ENCODE measurements around the gene PLCB3.

Gene PLCB3

DNA sequence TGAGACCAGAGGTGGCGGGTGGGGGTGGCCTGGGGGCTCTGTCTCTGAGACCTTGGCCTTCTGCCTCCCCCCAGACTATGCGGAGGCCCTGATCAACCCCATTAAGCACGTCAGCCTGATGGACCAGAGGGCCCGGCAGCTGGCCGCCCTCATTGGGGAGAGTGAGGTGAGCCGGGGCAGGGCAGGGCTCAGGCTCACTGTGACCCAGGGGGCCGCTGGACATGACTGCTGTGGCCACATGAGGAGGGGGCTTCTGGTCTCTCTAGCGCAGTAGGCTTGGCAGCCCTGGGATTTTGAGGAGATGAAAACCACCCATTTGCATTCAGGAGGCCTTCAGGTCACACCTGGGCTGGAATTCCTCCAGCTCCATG, 12.6 kb downstream of the PLCB3 start:
- Mint-ChIP-seq H3K36me3 (peaks cover 14% of the 10 kb centered on the region), H3K9me3 (no peaks in the 10 kb centered on the region), H3K27me3 (no peaks in the 10 kb centered on the region), H3K4me1 (peaks cover 20% of the 10 kb centered on the region), H3K27ac (no peak overlapping the region), H3K4me3 (no peak overlapping the region)
- CTCF ChIA-PET: interaction anchor here (1.1 to 1.8 kb wide), 3 partner anchors 12 to 41 kb away, joined by 3 to 11 read pairs (median 3); partner anchors contain the start of genes ESRRA and PLCB3
- DNase-seq: no peak

- Mint-ChIP-seq H3K4me3 (no peak overlapping the region), H3K27me3 (no peaks in the 10 kb centered on the region), H3K27ac (no peak overlapping the region), H3K36me3 (peaks cover 13% of the 10 kb centered on the region), H3K4me1 (peaks cover 20% of the 10 kb centered on the region), H3K9me3 (no peaks in the 10 kb centered on the region)
- CTCF ChIA-PET: interaction anchor here (1.1 to 1.8 kb wide), 2 partner anchors 13 to 40 kb away, joined by 3 to 11 read pairs; partner anchors contain the start of genes ESRRA and PLCB3
- DNase-seq: no peak
Observed at GRCh38 chr11:64264371-64264852, 13.1 kb downstream of the PLCB3 start.

- Mint-ChIP-seq H3K4me3 (no peak overlapping the region), H3K27me3 (no peaks in the 10 kb centered on the region), H3K36me3 (peaks cover 10% of the 10 kb centered on the region), H3K9me3 (no peaks in the 10 kb centered on the region), H3K27ac (peak overlapping the region; percentile 60), H3K4me1 (peaks cover 17% of the 10 kb centered on the region)
- CTCF ChIA-PET: interaction anchor here (1.1 to 1.8 kb wide), 2 partner anchors 14 to 39 kb away, joined by 3 to 11 read pairs; partner anchors contain the start of genes ESRRA and PLCB3
- DNase-seq: no peak
Observed at GRCh38 chr11:64265176-64266160, 14.1 kb downstream of the PLCB3 start.

GRCh38 chr11:64266339-64266738, 15.0 kb downstream of the PLCB3 start:
- Mint-ChIP-seq H3K4me1 (peaks cover 17% of the 10 kb centered on the region), H3K9me3 (no peaks in the 10 kb centered on the region), H3K27ac (peak overlapping the region; percentile 42), H3K27me3 (no peaks in the 10 kb centered on the region), H3K4me3 (no peak overlapping the region), H3K36me3 (peaks cover 10% of the 10 kb centered on the region)
- no peak for DNase-seq
- CTCF ChIA-PET: interaction anchor here (0.7 kb wide), 1 partner anchor 35 kb away, joined by 3 read pairs; no protein-coding TSS in a partner anchor

DNA sequence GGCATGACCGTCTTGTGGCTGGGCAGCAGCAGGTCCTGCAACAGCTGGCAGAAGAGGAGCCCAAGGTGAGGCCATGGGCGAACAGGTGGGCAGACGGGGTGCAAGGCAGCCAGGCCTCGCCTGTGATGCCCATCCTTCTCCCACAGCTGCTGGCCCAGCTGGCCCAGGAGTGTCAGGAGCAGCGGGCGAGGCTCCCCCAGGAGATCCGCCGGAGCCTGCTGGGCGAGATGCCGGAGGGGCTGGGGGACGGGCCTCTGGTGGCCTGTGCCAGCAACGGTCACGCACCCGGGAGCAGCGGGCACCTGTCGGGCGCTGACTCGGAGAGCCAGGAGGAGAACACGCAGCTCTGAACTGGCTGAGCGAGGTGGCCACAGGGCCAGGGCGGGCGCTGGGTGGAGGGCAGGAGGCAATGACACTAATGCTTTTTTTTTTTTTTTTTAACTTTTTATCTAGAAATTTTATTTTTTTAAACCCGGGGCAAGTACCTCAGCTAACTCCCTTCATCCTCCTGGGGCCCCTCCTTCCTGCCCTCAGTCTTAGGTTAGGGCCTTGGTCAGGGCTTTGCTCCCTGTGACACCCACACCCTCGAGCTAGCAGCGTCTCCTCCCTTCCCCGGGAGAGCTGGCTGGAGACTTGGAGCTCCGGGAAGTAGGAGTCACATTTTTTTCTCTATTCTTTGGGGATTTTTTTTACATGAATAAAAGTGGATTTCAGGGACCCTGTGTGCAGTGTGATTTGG, 16.0 kb downstream of the PLCB3 start:
- Mint-ChIP-seq H3K4me3 (no peak overlapping the region), H3K9me3 (no peaks in the 10 kb centered on the region)
- CTCF ChIA-PET: interaction anchor here (0.7 to 2.4 kb wide), 3 partner anchors 15 to 34 kb away, joined by 3 to 11 read pairs (median 3); partner anchors contain the start of gene PPP1R14B

DNA sequence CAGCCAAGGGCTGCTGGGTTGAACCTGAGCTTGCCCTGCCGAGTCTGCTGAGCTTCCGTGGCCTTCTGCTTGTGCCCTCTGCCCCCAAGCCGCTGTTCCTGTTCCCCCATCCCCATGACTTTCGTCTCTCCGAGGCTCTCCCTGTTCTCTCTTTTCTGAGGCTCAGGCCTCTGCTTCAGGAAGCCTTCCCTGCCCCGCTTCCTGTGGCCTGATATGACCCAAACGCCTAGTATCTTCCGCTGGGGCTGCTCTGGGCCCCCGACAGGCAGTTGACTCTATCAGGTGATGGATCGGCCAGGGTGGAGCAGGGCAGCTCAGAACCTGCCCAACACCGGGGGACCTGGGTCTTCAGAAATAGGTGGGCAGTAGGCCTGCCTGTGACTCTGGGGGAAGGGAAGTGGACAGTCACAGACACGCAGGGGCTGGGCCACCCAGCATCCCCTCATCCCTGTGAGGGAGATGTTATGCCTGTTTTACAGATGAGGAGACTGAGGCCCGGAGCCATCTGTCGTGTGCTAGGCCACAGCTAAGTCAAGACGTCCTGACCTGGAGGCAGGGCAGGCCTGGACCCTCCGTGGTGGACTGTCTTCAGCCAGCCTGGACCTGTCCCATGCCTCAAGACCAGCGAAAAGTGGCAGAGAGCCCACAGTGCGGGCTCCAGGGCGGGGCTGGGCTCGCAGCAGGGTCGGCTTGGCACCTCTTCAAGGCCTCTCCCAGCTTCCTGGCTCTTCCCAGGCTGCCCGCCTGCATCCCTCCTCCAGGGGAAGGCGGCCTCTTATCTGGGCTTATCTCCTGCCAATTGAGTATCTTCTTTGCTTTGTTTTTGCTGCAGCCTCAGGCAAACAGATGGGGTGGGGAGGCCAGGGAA, 16.9 kb downstream of the PLCB3 start:
- peaks cover 4% of the 10 kb centered on the region for H3K36me3 Mint-ChIP-seq
- H3K4me3 Mint-ChIP-seq: peak overlapping the region; percentile 92
- H3K9me3 Mint-ChIP-seq: no peaks in the 10 kb centered on the region
- CTCF ChIA-PET: interaction anchor here (0.8 to 2.4 kb wide), 7 partner anchors 10 to 64 kb away, joined by 3 to 15 read pairs (median 6); partner anchors contain the start of genes ESRRA, FERMT3, PLCB3 and PPP1R14B
- H3K4me1 Mint-ChIP-seq: peaks cover 26% of the 10 kb centered on the region
- H3K27ac Mint-ChIP-seq: peak overlapping the region; percentile 97
- no peaks in the 10 kb centered on the region for H3K27me3 Mint-ChIP-seq
- DNase-seq: no peak

More for the DNA sequence above, 16.0 kb downstream of the PLCB3 start:
- H3K27ac Mint-ChIP-seq: peak overlapping the region; percentile 65
- no peak for DNase-seq
- peaks cover 24% of the 10 kb centered on the region for H3K4me1 Mint-ChIP-seq
- H3K36me3 Mint-ChIP-seq: peaks cover 6% of the 10 kb centered on the region
- H3K27me3 Mint-ChIP-seq: no peaks in the 10 kb centered on the region

GRCh38 chr11:64268893-64269539, 17.7 kb downstream of the PLCB3 start:
- Mint-ChIP-seq H3K27ac (peak overlapping the region; percentile 97), H3K9me3 (no peaks in the 10 kb centered on the region), H3K27me3 (no peaks in the 10 kb centered on the region), H3K36me3 (peaks cover 7% of the 10 kb centered on the region), H3K4me3 (peak overlapping the region; percentile 92), H3K4me1 (peaks cover 26% of the 10 kb centered on the region)
- peak; percentile 61 for DNase-seq
- CTCF ChIA-PET: interaction anchor here (0.8 to 2.4 kb wide), 6 partner anchors 11 to 64 kb away, joined by 3 to 15 read pairs (median 8); partner anchors contain the start of genes ESRRA, FERMT3, PLCB3 and PPP1R14B

- Mint-ChIP-seq H3K4me3 (peak overlapping the region; percentile 92), H3K27me3 (no peaks in the 10 kb centered on the region), H3K9me3 (no peaks in the 10 kb centered on the region), H3K36me3 (peaks cover 8% of the 10 kb centered on the region), H3K4me1 (peaks cover 26% of the 10 kb centered on the region), H3K27ac (peak overlapping the region; percentile 97)
- CTCF ChIA-PET: interaction anchor here (1.0 to 2.4 kb wide), 6 partner anchors 11 to 65 kb away, joined by 3 to 15 read pairs (median 8); partner anchors contain the start of genes ESRRA, FERMT3, PLCB3 and PPP1R14B
- peak; percentile 98 for DNase-seq
Observed at GRCh38 chr11:64269540-64270220, 18.4 kb downstream of the PLCB3 start.

DNA sequence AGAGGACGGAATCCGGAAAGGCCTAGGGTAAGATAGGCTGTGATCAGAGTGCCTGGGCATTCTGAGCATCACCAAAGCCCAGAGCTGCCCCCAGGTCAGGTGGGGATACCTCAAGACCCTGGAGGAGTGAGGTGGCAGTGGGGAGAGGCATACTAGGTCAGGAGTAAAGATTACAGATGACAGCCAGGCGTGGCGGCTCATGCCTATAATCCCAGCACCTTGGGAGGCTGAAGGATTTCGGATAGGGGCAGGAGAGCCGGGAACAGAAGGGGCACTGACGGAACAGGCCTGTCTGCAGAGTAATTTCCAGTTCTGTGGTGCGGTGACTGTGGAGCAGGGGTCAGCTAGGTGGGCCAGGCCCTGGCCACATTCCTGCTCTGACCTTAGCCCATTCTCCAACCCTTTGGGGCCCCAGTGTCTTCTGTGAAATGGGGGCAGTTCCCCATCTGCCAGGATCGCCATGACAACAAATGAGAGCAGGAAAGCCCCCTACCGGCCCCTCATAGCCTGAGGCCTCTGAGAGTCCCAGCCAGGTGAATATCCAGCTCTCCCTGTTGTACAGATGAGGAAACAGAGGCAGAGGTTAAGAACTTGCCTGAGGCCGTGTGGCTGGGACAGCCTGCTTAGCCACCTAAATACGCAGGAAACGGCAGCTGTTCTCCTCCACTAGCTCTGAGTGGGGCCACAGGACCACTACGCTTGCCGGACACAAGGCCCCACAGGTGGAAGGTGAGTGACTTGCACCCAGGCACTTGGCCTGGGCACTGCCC, 23.9 kb downstream of the PLCB3 start:
- H3K4me1 Mint-ChIP-seq: peaks cover 13% of the 10 kb centered on the region
- no peak overlapping the region for H3K27ac Mint-ChIP-seq
- CTCF ChIA-PET: interaction anchor here (1.5 kb wide), 1 partner anchor 29 kb away, joined by 4 read pairs; the partner anchor contains the start of gene ESRRA
- H3K4me3 Mint-ChIP-seq: no peak overlapping the region
- no peak for DNase-seq
- no peaks in the 10 kb centered on the region for H3K27me3 Mint-ChIP-seq
- H3K9me3 Mint-ChIP-seq: no peaks in the 10 kb centered on the region
- H3K36me3 Mint-ChIP-seq: peaks cover 13% of the 10 kb centered on the region

DNA sequence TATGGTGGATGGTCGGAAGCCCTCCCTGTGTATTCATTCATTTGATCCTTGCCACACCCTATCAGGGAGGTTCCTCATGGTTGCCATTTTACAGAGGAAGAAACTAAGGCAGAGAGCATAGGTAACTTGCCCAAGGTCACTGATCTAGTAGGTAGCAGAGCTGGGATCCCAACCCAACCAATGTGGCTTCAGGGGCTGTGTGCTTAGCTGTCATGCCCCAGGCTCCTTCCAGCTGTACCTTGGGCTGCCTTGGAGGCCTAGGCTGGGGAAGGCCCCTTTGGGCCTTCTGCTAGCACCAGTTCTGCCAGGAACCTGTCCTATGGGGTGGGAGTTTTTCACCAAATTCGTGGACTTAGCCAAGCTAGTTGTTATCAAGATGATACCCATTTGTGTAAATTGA, 24.5 kb downstream of the PLCB3 start:
- H3K4me3 Mint-ChIP-seq: no peak overlapping the region
- H3K9me3 Mint-ChIP-seq: no peaks in the 10 kb centered on the region
- no peak overlapping the region for H3K27ac Mint-ChIP-seq
- H3K36me3 Mint-ChIP-seq: peaks cover 13% of the 10 kb centered on the region
- H3K27me3 Mint-ChIP-seq: no peaks in the 10 kb centered on the region
- CTCF ChIA-PET: interaction anchor here (1.5 kb wide), 1 partner anchor 29 kb away, joined by 4 read pairs; the partner anchor contains the start of gene ESRRA
- no peak for DNase-seq
- H3K4me1 Mint-ChIP-seq: peaks cover 13% of the 10 kb centered on the region

- DNase-seq: no peak
Observed at GRCh38 chr11:64276653-64277431, 25.5 kb downstream of the PLCB3 start.

More at GRCh38 chr11:64276653-64277431, 25.5 kb downstream of the PLCB3 start:
- Mint-ChIP-seq H3K4me3 (no peak overlapping the region), H3K4me1 (peaks cover 11% of the 10 kb centered on the region), H3K36me3 (peaks cover 13% of the 10 kb centered on the region), H3K27me3 (no peaks in the 10 kb centered on the region), H3K9me3 (no peaks in the 10 kb centered on the region), H3K27ac (no peak overlapping the region)
- CTCF ChIA-PET: interaction anchor here (0.8 to 1.5 kb wide), 3 partner anchors 9 to 72 kb away, joined by 3 to 4 read pairs (median 3); partner anchors contain the start of genes ESRRA and GPR137

Data from activated naive CD4-positive, alpha-beta T cell treated with anti-CD3 and anti-CD28 coated beads, Interleukin-2, amount 10 ng/mL, durations not matched to agents 7 days and 5 days (primary cell).